ENCODE measurements around the gene MOXD1. TPM values are rescaled to one million over a fixed set of nuclear protein-coding genes. Genes with fewer than 3 reads are reported as not detected.

MOXD1 gene
- total RNA-seq, 1 experiment from 2014 or later = 5.0 TPM

DNA sequence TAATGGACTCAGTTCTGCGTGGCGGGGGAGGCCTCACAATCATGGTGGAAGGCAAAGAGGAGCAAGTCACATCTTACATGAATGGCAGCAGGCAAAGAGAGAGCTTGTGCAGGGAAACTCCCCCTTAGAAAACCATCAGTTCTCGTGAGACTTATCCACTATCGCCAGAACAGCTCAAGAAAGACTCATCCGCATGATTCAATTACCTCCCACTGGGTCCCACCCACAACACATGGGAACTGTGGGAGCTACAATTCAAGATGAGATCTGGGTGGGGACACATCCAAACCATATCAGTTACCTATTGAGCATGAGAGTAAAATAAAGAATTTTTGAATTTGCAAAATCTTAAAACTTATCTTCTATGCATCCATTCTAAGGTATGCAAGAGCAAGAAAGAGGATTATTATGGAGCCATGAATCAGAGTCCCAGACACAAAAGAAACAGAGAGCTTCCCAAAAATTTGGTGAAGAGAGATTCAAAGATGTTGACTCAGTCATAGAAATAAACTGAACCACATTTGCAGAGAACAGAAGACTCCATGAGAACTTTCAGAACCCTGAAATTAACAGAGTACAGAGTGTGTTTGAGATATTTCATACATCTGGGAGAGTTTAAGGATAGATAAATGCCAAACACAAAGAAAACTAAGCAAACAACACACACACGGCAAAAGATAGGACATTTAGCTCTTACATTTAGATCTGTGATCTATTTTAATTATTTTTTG is 17.1 kb upstream of the MOXD1 start:
- no peak for ATAC-seq
- no peaks in the 10 kb centered on the region for H3K36me3 ChIP-seq (ENCODE audit: low read depth, low read length)
- no peaks in the 10 kb centered on the region for H3K27me3 ChIP-seq (ENCODE audit: low read length)
- no peak overlapping the region for H3K27ac ChIP-seq (ENCODE audit: low read length)
- H3F3A ChIP-seq (ENCODE audit: low read length, unreplicated experiment) = no peaks in the 10 kb centered on the region
- H2AFZ ChIP-seq (ENCODE audit: low read length) = no peak overlapping the region
- H4K20me1 ChIP-seq (ENCODE audit: low read length) = no peaks in the 10 kb centered on the region
- H3K4me1 ChIP-seq (ENCODE audit: insufficient read depth, low read length) = no peaks in the 10 kb centered on the region
- H3K9me2 ChIP-seq (replicated peaks; ENCODE audit: low read length) = no peaks in the 10 kb centered on the region
- H3K79me2 ChIP-seq (ENCODE audit: low read length) = no peaks in the 10 kb centered on the region
- no peak overlapping the region for H3K9ac ChIP-seq (ENCODE audit: low read length)
- intact Hi-C loops (cut with micrococcal nuclease) = no loop called here
- ChIA-PET POLR2A (ENCODE audit: unreplicated experiment) (no interaction called here), CTCF (no interaction called here)
- no TSS peak for BruUV-seq (replicated peaks)
- no peak for DNase-seq
- H3K4me2 ChIP-seq (ENCODE audit: low read length) = no peak overlapping the region
- TF ChIP-seq EZH2 (IDR thresholded peaks at IDR 0.05; ENCODE audit: low read length, unreplicated experiment) (no peak), EZH2phosphoT487 (IDR thresholded peaks at IDR 0.05; ENCODE audit: borderline replicate concordance, low read length) (no peak)
- TF ChIP-seq, protein P1, sequence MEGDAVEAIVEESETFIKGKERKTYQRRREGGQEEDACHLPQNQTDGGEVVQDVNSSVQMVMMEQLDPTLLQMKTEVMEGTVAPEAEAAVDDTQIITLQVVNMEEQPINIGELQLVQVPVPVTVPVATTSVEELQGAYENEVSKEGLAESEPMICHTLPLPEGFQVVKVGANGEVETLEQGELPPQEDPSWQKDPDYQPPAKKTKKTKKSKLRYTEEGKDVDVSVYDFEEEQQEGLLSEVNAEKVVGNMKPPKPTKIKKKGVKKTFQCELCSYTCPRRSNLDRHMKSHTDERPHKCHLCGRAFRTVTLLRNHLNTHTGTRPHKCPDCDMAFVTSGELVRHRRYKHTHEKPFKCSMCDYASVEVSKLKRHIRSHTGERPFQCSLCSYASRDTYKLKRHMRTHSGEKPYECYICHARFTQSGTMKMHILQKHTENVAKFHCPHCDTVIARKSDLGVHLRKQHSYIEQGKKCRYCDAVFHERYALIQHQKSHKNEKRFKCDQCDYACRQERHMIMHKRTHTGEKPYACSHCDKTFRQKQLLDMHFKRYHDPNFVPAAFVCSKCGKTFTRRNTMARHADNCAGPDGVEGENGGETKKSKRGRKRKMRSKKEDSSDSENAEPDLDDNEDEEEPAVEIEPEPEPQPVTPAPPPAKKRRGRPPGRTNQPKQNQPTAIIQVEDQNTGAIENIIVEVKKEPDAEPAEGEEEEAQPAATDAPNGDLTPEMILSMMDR (conservative IDR thresholded peaks at IDR 0.05; ENCODE audit: low read depth, low read length) = no peak
- no peaks in the 10 kb centered on the region for H3K9me3 ChIP-seq (ENCODE audit: low read length)
- H3K4me3 ChIP-seq (ENCODE audit: low read length) = no peak overlapping the region

- Histone ChIP-seq H3K27me3 (ENCODE audit: low read length) (no peaks in the 10 kb centered on the region), H3K4me2 (ENCODE audit: low read length) (no peak overlapping the region), H3K4me3 (ENCODE audit: low read length) (no peak overlapping the region), H3K27ac (ENCODE audit: low read length) (no peak overlapping the region), H3K36me3 (ENCODE audit: low read depth, low read length) (no peaks in the 10 kb centered on the region), H3K9me3 (ENCODE audit: low read length) (no peaks in the 10 kb centered on the region), H2AFZ (ENCODE audit: low read length) (no peak overlapping the region), H4K20me1 (ENCODE audit: low read length) (no peaks in the 10 kb centered on the region), H3K9ac (ENCODE audit: low read length) (no peak overlapping the region), H3K4me1 (ENCODE audit: insufficient read depth, low read length) (no peaks in the 10 kb centered on the region), H3F3A (ENCODE audit: low read length, unreplicated experiment) (no peaks in the 10 kb centered on the region), H3K79me2 (ENCODE audit: low read length) (no peaks in the 10 kb centered on the region), H3K9me2 (replicated peaks; ENCODE audit: low read length) (no peaks in the 10 kb centered on the region)
- POLR2A ChIA-PET (ENCODE audit: unreplicated experiment) = interaction anchor here (0.6 kb wide), 1 partner anchor 81 kb away, joined by 5 read pairs; no protein-coding TSS in a partner anchor
- BruUV-seq (replicated peaks) = no TSS peak
- intact Hi-C loops (cut with micrococcal nuclease) = no loop called here
- CTCF ChIA-PET = no interaction called here
- TF ChIP-seq EZH2 (IDR thresholded peaks at IDR 0.05; ENCODE audit: low read length, unreplicated experiment) (no peak), EZH2phosphoT487 (IDR thresholded peaks at IDR 0.05; ENCODE audit: borderline replicate concordance, low read length) (no peak)
- TF ChIP-seq, protein P1 (conservative IDR thresholded peaks at IDR 0.05; ENCODE audit: low read depth, low read length) = no peak
- ATAC-seq (no peak), DNase-seq (no peak)
Observed at GRCh38 chr6:132414761-132415160, 13.5 kb upstream of the MOXD1 start.

- H3K79me2 ChIP-seq (ENCODE audit: low read length) = no peaks in the 10 kb centered on the region
- H4K20me1 ChIP-seq (ENCODE audit: low read length) = no peaks in the 10 kb centered on the region
- no peak for ATAC-seq
- no peak overlapping the region for H3K4me2 ChIP-seq (ENCODE audit: low read length)
- no peak overlapping the region for H3K4me3 ChIP-seq (ENCODE audit: low read length)
- BruUV-seq (replicated peaks) = no TSS peak
- H3K9me2 ChIP-seq (replicated peaks; ENCODE audit: low read length) = no peaks in the 10 kb centered on the region
- no peaks in the 10 kb centered on the region for H3K27me3 ChIP-seq (ENCODE audit: low read length)
- H3K9me3 ChIP-seq (ENCODE audit: low read length) = no peaks in the 10 kb centered on the region
- DNase-seq = no peak
- H3K27ac ChIP-seq (ENCODE audit: low read length) = no peak overlapping the region
- H3K36me3 ChIP-seq (ENCODE audit: low read depth, low read length) = no peaks in the 10 kb centered on the region
- ChIA-PET POLR2A (ENCODE audit: unreplicated experiment) (no interaction called here), CTCF (no interaction called here)
- intact Hi-C loops (cut with micrococcal nuclease) = no loop called here
- TF ChIP-seq EZH2phosphoT487 (IDR thresholded peaks at IDR 0.05; ENCODE audit: borderline replicate concordance, low read length) = no peak
- TF ChIP-seq, protein P1 (conservative IDR thresholded peaks at IDR 0.05; ENCODE audit: low read depth, low read length) = no peak
- TF ChIP-seq EZH2 (IDR thresholded peaks at IDR 0.05; ENCODE audit: low read length, unreplicated experiment) = no peak
- no peak overlapping the region for H3K9ac ChIP-seq (ENCODE audit: low read length)
- H2AFZ ChIP-seq (ENCODE audit: low read length) = no peak overlapping the region
- no peaks in the 10 kb centered on the region for H3F3A ChIP-seq (ENCODE audit: low read length, unreplicated experiment)
- no peaks in the 10 kb centered on the region for H3K4me1 ChIP-seq (ENCODE audit: insufficient read depth, low read length)
Observed at GRCh38 chr6:132414322-132414721, 13.0 kb upstream of the MOXD1 start.

Measured in PC-3 (cell line).